Measurements from ENCODE around the gene PRKACA. TPM values are rescaled to one million over a fixed set of nuclear protein-coding genes. Genes with fewer than 3 reads are reported as not detected.

PRKACA gene
- total RNA-seq, 2 donors from 2014 or later = 93.2 to 107 TPM

DNA sequence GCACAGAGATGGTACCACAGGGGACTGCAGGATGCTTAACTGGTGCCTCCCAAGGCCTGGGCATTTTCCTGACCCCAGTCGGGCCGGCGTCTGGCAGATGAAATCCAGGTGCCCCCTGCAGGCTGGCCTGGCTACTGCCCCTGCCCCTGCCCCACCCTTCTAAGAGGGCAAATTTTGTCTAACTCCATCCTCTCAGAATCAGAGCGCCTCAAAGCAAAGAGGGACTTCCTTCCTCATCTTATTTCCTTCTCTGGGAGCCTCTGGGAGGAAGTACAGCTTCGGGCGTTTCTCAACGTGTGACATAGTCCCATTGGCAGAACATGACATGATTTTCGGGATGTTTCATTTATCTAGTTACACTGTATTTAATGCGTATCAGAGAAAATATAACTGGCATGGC lies 2.7 kb downstream of the PRKACA start:
- no peaks in the 10 kb centered on the region for H3K36me3 ChIP-seq
- TF ChIP-seq CTCF (IDR thresholded peaks at IDR 0.05) = peak; percentile 51
- H3K27ac ChIP-seq = peak overlapping the region; percentile 90 to 94
- H3K27me3 ChIP-seq (replicated peaks; ENCODE audit: insufficient read depth) = no peaks in the 10 kb centered on the region
- H3K4me3 ChIP-seq = no peak overlapping the region
- peaks cover 60 to 82% of the 10 kb centered on the region in 2 donors for H3K4me1 ChIP-seq (ENCODE audit: control insufficient read depth in 1 of 2, low read depth in 2 of 2)
- ATAC-seq (ENCODE audit: insufficient number of reproducible peaks, low FRiP score, low read depth) (no peak), DNase-seq (ENCODE audit: low spot score) (no peak)
- no peaks in the 10 kb centered on the region for H3K9me3 ChIP-seq

- H3K27me3 ChIP-seq (replicated peaks; ENCODE audit: insufficient read depth) = no peaks in the 10 kb centered on the region
Observed at GRCh38 chr19:14114439-14114838, 3.1 kb downstream of the PRKACA start.

DNA sequence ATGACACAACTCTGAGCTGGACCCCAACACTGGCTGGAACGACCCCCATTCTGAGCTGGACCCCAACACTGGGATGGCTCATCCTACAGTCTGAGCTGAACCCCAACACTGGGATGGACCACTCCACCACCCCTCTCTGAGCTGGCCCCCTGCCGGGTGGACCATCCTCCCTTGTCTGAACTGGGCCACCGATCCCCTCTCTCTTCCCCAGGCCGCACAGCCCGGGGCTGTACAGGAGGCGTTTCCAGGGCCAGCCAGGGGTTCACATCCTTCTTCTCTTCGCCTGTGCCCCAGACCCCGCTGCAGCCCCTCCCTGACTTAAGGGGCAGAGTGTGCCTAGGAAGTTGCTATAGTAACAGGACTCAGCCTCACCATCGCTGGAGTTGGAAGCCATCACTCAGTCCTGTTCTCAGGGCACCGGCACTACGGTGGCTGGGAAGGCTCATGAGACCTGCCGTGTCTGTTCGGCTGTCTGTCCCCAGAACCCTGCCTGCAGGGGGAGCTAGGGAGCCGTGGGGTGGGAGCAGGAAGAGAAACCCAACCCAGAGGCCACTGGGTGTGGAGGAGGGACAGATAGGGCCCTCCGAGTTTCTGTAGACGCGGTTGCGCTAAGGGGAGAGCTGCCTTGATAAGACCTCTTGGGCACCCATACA lies 3.7 kb downstream of the PRKACA start:
- peak overlapping the region; percentile 58 for H3K4me3 ChIP-seq
- ATAC-seq (ENCODE audit: insufficient number of reproducible peaks, low FRiP score, low read depth) = no peak
- peaks cover 52 to 80% of the 10 kb centered on the region in 2 donors for H3K4me1 ChIP-seq (ENCODE audit: control insufficient read depth in 1 of 2, low read depth in 2 of 2)

More at GRCh38 chr19:14114439-14114838, 3.1 kb downstream of the PRKACA start:
- H3K27ac ChIP-seq = peak overlapping the region; percentile 90 to 94
- H3K9me3 ChIP-seq = no peaks in the 10 kb centered on the region
- TF ChIP-seq CTCF (IDR thresholded peaks at IDR 0.05) = no peak
- peaks cover 57 to 80% of the 10 kb centered on the region in 2 donors for H3K4me1 ChIP-seq (ENCODE audit: control insufficient read depth in 1 of 2, low read depth in 2 of 2)
- ATAC-seq (ENCODE audit: insufficient number of reproducible peaks, low FRiP score, low read depth) (no peak), DNase-seq (ENCODE audit: low spot score) (no peak)
- H3K36me3 ChIP-seq = no peaks in the 10 kb centered on the region
- no peak overlapping the region for H3K4me3 ChIP-seq

GRCh38 chr19:14112809-14113385 lies 4.7 kb downstream of the PRKACA start:
- Histone ChIP-seq H3K9me3 (no peaks in the 10 kb centered on the region), H3K27ac (peak overlapping the region; percentile 90 to 94), H3K36me3 (no peaks in the 10 kb centered on the region), H3K4me3 (peak overlapping the region; percentile 58), H3K4me1 (ENCODE audit: control insufficient read depth in 1 of 2, low read depth in 2 of 2) (peaks cover 55 to 84% of the 10 kb centered on the region in 2 donors), H3K27me3 (replicated peaks; ENCODE audit: insufficient read depth) (no peaks in the 10 kb centered on the region)
- no peak for TF ChIP-seq CTCF (IDR thresholded peaks at IDR 0.05)
- ATAC-seq (ENCODE audit: insufficient number of reproducible peaks, low FRiP score, low read depth) (no peak), DNase-seq (ENCODE audit: low spot score) (no peak)

More for the DNA sequence above, 3.7 kb downstream of the PRKACA start:
- no peak for TF ChIP-seq CTCF (IDR thresholded peaks at IDR 0.05)
- no peaks in the 10 kb centered on the region for H3K27me3 ChIP-seq (replicated peaks; ENCODE audit: insufficient read depth)
- H3K9me3 ChIP-seq = no peaks in the 10 kb centered on the region
- DNase-seq (ENCODE audit: low spot score) = no peak
- H3K27ac ChIP-seq = peak overlapping the region; percentile 90 to 94
- H3K36me3 ChIP-seq = no peaks in the 10 kb centered on the region

- peaks cover 59 to 90% of the 10 kb centered on the region in 2 donors for H3K4me1 ChIP-seq (ENCODE audit: control insufficient read depth in 1 of 2, low read depth in 2 of 2)
- H3K4me3 ChIP-seq = peak overlapping the region; percentile 58
Observed at GRCh38 chr19:14112051-14112808, 5.3 kb downstream of the PRKACA start.

More at GRCh38 chr19:14112051-14112808, 5.3 kb downstream of the PRKACA start:
- ATAC-seq (ENCODE audit: insufficient number of reproducible peaks, low FRiP score, low read depth) (no peak), DNase-seq (ENCODE audit: low spot score) (no peak)
- H3K27ac ChIP-seq = peak overlapping the region; percentile 90 to 94
- no peak for TF ChIP-seq CTCF (IDR thresholded peaks at IDR 0.05)
- H3K27me3 ChIP-seq (replicated peaks; ENCODE audit: insufficient read depth) = no peaks in the 10 kb centered on the region
- no peaks in the 10 kb centered on the region for H3K36me3 ChIP-seq
- H3K9me3 ChIP-seq = no peaks in the 10 kb centered on the region

Data from thoracic aorta (tissue), 2 donors.